Right lobe of liver (tissue), 4 donors: Measurements from ENCODE around the gene PRKAR1A.

ENCODE experiments used
- CTCF ChIP-seq, 4 donors: fragments of 200-600 bp in 3 of 4; fragments of 450-650 bp in 1 of 4; IDR thresholded peaks; one replicate each; pipeline versions ENCODE4 v1.5.1 to v1.8.0; 2016 to 2022; ENCODE audit warnings: antibody characterized with exemption in 4 of 4, mild to moderate bottlenecking in 2 of 4
- POLR2A ChIP-seq: fragments of 450-650 bp; IDR thresholded peaks from one replicate; pipeline ENCODE4 v1.6.1; 2017; ENCODE audit warnings: antibody characterized with exemption, mild to moderate bottlenecking
- donor health status: DM: no; HTN: no; CAD: no.
- donor health status: DM: no; HTN: no; CAD: no.
- donor health status: DM: no; HTN: yes; CAD: no.

DNA sequence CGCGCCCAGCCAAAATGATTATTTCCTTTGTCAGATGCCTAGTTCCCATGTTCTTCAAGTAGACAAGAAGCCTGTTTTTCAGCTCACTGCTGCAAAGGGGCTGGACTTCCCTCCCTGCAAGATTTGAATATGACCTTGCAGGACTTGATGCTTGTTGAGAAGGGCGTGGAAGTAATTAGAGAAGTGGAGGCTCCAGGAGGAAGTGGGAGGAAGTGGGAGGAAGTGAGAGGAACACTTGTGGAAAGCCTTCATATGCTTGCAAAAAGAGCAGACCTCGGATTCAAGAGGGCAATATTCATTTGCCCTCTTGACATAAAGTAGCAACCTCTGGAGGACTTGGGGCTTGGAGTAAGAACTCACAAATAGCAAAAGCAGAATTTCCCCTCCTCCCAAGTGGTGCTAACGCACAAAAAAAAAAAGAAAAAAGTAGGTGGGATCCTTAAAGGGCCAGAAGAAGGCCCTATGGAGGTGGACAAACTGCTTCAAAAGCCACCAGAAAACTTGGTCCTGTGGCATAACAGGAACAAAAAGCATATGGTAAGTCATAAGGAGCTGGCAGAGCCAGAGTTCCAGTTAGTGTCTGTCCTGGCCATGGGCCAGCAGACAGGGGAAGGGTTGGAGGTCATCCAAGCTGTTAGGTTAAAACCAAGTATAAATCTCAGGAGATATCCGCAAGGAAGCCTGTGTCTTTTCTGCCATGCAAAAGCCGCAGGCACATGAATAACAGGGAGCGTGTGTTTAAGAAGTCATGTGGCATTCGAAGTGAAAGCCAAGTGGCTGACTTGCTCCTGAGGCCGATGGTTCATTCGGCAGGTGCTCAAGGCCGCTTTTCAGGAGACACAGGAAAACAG lies 20.6 kb upstream of the PRKAR1A start:
- TF ChIP-seq CTCF (IDR thresholded peaks at IDR 0.05) (no peak), POLR2A (no peak)
